CD4-positive, alpha-beta T cell (primary cell): ENCODE measurements around the gene IGFBP6. TPM values are rescaled to one million over a fixed set of nuclear protein-coding genes. Genes with fewer than 3 reads are reported as not detected.

Source experiments
- ATAC-seq: fragments of 200-7000 bp; cut with Tn5 transposase; one replicate; pipeline ENCODE4 v1.10.0; 2022; ENCODE audit warnings: mild to moderate bottlenecking; ENCODE audit not compliant: poor library complexity
- CTCF ChIA-PET: fragments of 350-600 bp; sonication (Branson Sonifier 250); formaldehyde crosslinking; loops from one replicate; lab custom pipeline; 2021; ENCODE audit warnings: antibody characterized with exemption, inconsistent platforms; lab: Charles Lee
- POLR2A ChIA-PET: fragments of 350-600 bp; sonication (Branson Sonifier 250); formaldehyde crosslinking; loops from one replicate; lab custom pipeline; 2021; ENCODE audit warnings: antibody characterized with exemption, inconsistent platforms; lab: Charles Lee
- DNase-seq, 14 experiments: peaks; one replicate each; pipeline ENCODE4 v3.0.0-alpha.2; 2013 to 2020; ENCODE audit warnings: mixed read lengths in 2 of 14
- H3K27ac ChIP-seq, 2 donors: one replicate each; pipeline versions ENCODE4 v1.5.1 to v1.7.0; 2013; ENCODE audit warnings: low read length in 2 of 2, low read depth in 1 of 2, mild to moderate bottlenecking in 1 of 2
- H3K27me3 ChIP-seq, 2 experiments: 1 replicate in 1 of 2; 2 replicates in 1 of 2; pipeline versions ENCODE4 v1.6.1 to v1.7.0; 2013; ENCODE audit warnings: low read length in 2 of 2, control low read depth in 1 of 2, mild to moderate bottlenecking in 1 of 2, moderate library complexity in 1 of 2; ENCODE audit not compliant: insufficient read depth in 2 of 2, control insufficient read depth in 1 of 2
- H3K36me3 ChIP-seq: one replicate; pipeline ENCODE4 v1.6.1; 2013; ENCODE audit warnings: low read length, control low read depth; ENCODE audit not compliant: insufficient read depth
- H3K4me1 ChIP-seq: one replicate; pipeline ENCODE4 v1.6.1; 2013; ENCODE audit warnings: low read length, control low read depth; ENCODE audit not compliant: insufficient read depth
- H3K4me3 ChIP-seq: one replicate; pipeline ENCODE4 v1.5.1; 2013; ENCODE audit warnings: mild to moderate bottlenecking, low read length, moderate library complexity
- H3K9me3 ChIP-seq, 2 experiments: 1 replicate in 1 of 2; 2 replicates in 1 of 2; pipeline versions ENCODE4 v1.6.1 to v1.7.0; 2013; ENCODE audit warnings: low read length in 2 of 2, mild to moderate bottlenecking in 2 of 2, control low read depth in 1 of 2, moderate library complexity in 1 of 2; ENCODE audit not compliant: control insufficient read depth in 1 of 2, insufficient read depth in 1 of 2
- H3K27ac Mint-ChIP-seq: one replicate; pipeline ENCODE4 v1.8.0; 2020; ENCODE audit warnings: mixed read lengths
- H3K27me3 Mint-ChIP-seq: one replicate; pipeline ENCODE4 v1.8.0; 2021; ENCODE audit warnings: mixed read lengths
- H3K36me3 Mint-ChIP-seq: one replicate; pipeline ENCODE4 v1.8.0; 2021; ENCODE audit warnings: low read depth, mixed read lengths
- H3K4me1 Mint-ChIP-seq: one replicate; pipeline ENCODE4 v1.8.0; 2021; ENCODE audit warnings: low read depth, mixed read lengths
- H3K4me3 Mint-ChIP-seq: one replicate; pipeline ENCODE4 v1.8.0; 2020; ENCODE audit warnings: mild to moderate bottlenecking, mixed read lengths
- H3K9me3 Mint-ChIP-seq: one replicate; pipeline ENCODE4 v1.8.0; 2020; ENCODE audit warnings: mixed read lengths
- intact Hi-C, 2 experiments: fragments of 100-400 bp; cut with DNase I in 1 of 2; cut with micrococcal nuclease in 1 of 2; formaldehyde crosslinking; loops; one replicate each; pipeline versions ENCODE4 v1.15.1 to v1.9.0; 2023 to 2025; cut with DNase I, micrococcal nuclease
- total RNA-seq, 174 experiments: library from RNA in 2 of 174; stranded (reverse) in 2 of 174; gene quantifications; one replicate each; pipeline ENCODE4 v1.2.3 and lab custom pipeline; 2021 to 2026
- TF ChIP-seq, protein P1 (sequence below): fragments of 200-600 bp; IDR thresholded peaks from one replicate; pipeline ENCODE4 v1.8.0; 2022; ENCODE audit warnings: antibody characterized with exemption, mild to moderate bottlenecking

The IGFBP6 gene
- total RNA-seq, 2 experiments from 2014 or later = 0.49 TPM; not detected in 1

DNA sequence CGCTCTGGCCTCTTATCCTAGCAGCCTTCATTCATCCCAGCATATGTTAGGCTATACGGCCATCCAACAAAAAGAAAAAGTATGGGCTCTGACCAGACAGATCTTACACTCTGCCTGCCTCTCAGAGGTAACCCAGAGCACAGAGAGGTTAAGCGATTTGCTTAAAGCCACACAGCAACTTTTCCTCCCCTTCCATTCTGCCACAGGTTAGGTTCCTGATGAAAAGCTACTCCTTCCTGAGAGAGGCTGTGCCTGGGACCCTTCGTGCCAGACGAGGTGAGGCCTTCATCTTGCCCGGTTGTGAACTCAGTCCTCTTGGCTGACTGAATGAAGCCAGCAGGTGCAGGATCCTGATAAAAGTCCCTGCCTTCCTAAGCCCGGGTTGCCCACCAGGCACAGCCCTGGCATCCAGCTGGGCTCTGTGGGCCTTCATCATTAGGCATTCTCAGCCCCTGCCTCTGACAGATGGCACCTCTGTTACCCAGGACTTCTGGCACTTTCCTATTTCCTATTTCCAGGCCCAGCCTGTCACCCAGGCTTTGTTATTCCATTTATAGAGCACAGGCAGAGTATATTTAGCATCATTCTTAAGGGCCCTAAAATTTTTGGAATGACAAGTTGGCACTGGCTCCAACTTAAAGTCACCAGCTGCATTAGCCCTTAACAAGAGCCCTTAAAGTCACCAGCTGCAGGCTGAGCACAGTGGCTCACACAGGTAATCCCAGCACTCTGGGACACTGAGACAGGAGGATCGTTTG lies 18.6 kb downstream of the IGFBP6 start:
- Mint-ChIP-seq H3K4me3 (no peak overlapping the region), H3K27me3 (no peaks in the 10 kb centered on the region), H3K27ac (no peak overlapping the region), H3K4me1 (no peaks in the 10 kb centered on the region), H3K9me3 (no peaks in the 10 kb centered on the region), H3K36me3 (no peaks in the 10 kb centered on the region)
- Histone ChIP-seq H3K9me3 (no peaks in the 10 kb centered on the region), H3K27me3 (no peaks in the 10 kb centered on the region), H3K27ac (no peak overlapping the region), H3K4me3 (no peak overlapping the region), H3K4me1 (no peaks in the 10 kb centered on the region), H3K36me3 (no peaks in the 10 kb centered on the region)
- ChIA-PET POLR2A (no interaction called here), CTCF (no interaction called here)
- TF ChIP-seq, protein P1, sequence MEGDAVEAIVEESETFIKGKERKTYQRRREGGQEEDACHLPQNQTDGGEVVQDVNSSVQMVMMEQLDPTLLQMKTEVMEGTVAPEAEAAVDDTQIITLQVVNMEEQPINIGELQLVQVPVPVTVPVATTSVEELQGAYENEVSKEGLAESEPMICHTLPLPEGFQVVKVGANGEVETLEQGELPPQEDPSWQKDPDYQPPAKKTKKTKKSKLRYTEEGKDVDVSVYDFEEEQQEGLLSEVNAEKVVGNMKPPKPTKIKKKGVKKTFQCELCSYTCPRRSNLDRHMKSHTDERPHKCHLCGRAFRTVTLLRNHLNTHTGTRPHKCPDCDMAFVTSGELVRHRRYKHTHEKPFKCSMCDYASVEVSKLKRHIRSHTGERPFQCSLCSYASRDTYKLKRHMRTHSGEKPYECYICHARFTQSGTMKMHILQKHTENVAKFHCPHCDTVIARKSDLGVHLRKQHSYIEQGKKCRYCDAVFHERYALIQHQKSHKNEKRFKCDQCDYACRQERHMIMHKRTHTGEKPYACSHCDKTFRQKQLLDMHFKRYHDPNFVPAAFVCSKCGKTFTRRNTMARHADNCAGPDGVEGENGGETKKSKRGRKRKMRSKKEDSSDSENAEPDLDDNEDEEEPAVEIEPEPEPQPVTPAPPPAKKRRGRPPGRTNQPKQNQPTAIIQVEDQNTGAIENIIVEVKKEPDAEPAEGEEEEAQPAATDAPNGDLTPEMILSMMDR = no peak
- no peak for ATAC-seq
- DNase-seq = no peak
- intact Hi-C loops = no loop called here

DNA sequence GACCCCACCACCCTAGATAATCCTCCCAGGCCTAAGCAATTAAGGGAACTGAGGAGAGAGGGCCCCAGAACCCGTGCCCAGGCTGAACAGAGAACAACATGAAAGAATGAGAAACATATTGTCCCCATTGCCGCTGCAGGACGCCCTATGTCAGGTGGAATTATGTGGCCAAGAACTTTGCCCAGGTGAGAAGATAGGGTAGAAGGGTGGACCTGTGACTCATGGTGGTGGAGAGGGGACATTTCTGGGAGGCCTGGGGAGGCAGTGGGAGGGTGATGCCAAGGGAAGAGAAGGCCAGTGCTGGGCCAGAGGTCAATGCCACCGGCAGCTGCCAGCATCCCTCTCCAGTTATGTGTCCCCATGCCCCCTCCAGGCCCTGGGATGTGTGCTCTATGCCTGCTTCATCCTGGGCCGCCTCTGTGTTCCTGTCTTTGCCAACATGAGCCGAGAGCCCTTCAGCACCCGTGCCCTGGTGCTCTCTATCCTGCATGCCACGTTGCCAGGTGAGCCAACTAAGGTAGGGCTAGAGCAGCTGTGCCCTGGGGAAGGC lies 21.4 kb downstream of the IGFBP6 start:
- H3K27ac Mint-ChIP-seq = no peak overlapping the region
- ChIA-PET POLR2A (no interaction called here), CTCF (no interaction called here)
- no peak for DNase-seq
- no peaks in the 10 kb centered on the region for H3K4me1 ChIP-seq
- H3K9me3 ChIP-seq = no peaks in the 10 kb centered on the region
- H3K4me1 Mint-ChIP-seq = no peaks in the 10 kb centered on the region
- H3K27ac ChIP-seq = no peak overlapping the region
- intact Hi-C loops = no loop called here
- no peaks in the 10 kb centered on the region for H3K36me3 Mint-ChIP-seq
- ATAC-seq = no peak
- H3K9me3 Mint-ChIP-seq = no peaks in the 10 kb centered on the region
- H3K36me3 ChIP-seq = no peaks in the 10 kb centered on the region
- H3K4me3 Mint-ChIP-seq = no peak overlapping the region
- H3K27me3 ChIP-seq = no peaks in the 10 kb centered on the region
- no peaks in the 10 kb centered on the region for H3K27me3 Mint-ChIP-seq
- TF ChIP-seq, protein P1 = no peak
- no peak overlapping the region for H3K4me3 ChIP-seq

DNA sequence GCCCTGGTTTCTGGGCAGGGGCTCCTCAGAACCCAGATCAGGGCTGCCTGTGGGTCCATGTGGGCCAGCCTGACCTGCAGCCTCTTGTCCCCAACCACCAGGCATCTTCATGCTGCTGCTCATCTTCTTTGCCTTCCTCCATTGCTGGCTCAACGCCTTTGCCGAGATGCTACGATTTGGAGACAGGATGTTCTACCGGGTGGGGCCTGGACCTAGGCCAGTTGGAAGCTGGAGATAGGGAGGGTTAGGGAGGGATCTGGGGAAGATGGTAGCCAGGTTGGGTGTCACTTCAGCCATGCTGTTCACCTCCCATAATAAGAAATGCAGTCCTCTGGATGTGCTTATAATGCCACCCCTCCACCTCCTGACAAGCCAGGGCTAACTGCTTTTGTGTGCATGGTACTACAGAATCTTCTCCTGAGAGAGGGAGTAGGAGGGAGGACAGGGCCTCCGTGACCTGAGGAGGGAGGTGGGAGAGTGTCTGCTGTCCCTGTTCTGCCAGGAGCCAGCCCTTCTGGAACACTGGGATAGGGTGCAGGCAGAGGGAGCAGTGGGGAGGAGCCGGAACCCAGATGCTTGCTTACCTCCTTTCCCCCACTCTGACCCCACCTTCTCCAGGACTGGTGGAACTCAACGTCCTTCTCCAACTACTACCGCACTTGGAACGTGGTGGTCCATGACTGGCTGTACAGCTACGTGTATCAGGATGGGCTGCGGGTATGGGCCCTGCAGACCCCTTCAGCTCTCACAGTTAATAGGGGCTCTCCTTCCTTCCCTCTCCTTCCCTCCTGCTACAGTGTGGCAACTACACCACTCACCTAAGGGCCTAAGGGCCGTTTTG lies 23.4 kb downstream of the IGFBP6 start:
- no peak for DNase-seq
- Mint-ChIP-seq H3K27ac (no peak overlapping the region), H3K27me3 (no peaks in the 10 kb centered on the region), H3K36me3 (no peaks in the 10 kb centered on the region), H3K4me1 (no peaks in the 10 kb centered on the region), H3K4me3 (no peak overlapping the region), H3K9me3 (no peaks in the 10 kb centered on the region)
- CTCF ChIA-PET = no interaction called here
- no peaks in the 10 kb centered on the region for H3K4me1 ChIP-seq
- H3K27ac ChIP-seq = no peak overlapping the region
- POLR2A ChIA-PET = no interaction called here
- H3K4me3 ChIP-seq = no peak overlapping the region
- intact Hi-C loops = no loop called here
- ATAC-seq = no peak
- no peaks in the 10 kb centered on the region for H3K27me3 ChIP-seq
- no peaks in the 10 kb centered on the region for H3K36me3 ChIP-seq
- H3K9me3 ChIP-seq = no peaks in the 10 kb centered on the region
- TF ChIP-seq, protein P1 = no peak
